ENCODE results near the gene DVL3.

The DVL3 gene

GRCh38 chr3:184168363-184169120, 13.4 kb downstream of the DVL3 start:
- Histone ChIP-seq H4K20me1 (ENCODE audit: low read depth, low read length) (no peaks in the 10 kb centered on the region), H3K4me2 (ENCODE audit: low read depth, low read length, poor library complexity, severe bottlenecking) (no peak overlapping the region), H3K27ac (ENCODE audit: low read depth, low read length) (no peak overlapping the region), H3K4me3 (ENCODE audit: insufficient read depth, low read length, poor library complexity, severe bottlenecking) (no peak overlapping the region), H3F3A (ENCODE audit: insufficient read depth) (no peaks in the 10 kb centered on the region), H3K9ac (ENCODE audit: low read length) (no peak overlapping the region), H3K79me2 (ENCODE audit: insufficient read depth, low read length) (no peaks in the 10 kb centered on the region), H2AFZ (ENCODE audit: low read depth, low read length, severe bottlenecking) (no peak overlapping the region), H3K36me3 (ENCODE audit: low read length) (no peaks in the 10 kb centered on the region), H3K9me3 (ENCODE audit: insufficient read depth, low read length) (no peaks in the 10 kb centered on the region), H3K27me3 (ENCODE audit: low read length) (no peaks in the 10 kb centered on the region), H3K9me2 (replicated peaks; ENCODE audit: insufficient read depth, low read length) (no peaks in the 10 kb centered on the region)
- no peak for TF ChIP-seq EZH2phosphoT487 (conservative IDR thresholded peaks at IDR 0.05; ENCODE audit: low read length)

GRCh38 chr3:184169896-184170875, 15.0 kb downstream of the DVL3 start:
- no peaks in the 10 kb centered on the region for H3K36me3 ChIP-seq (ENCODE audit: low read length)
- H3F3A ChIP-seq (ENCODE audit: insufficient read depth): 0 out of 2 replicates have a peak, but pooled peaks cover 6% of the 10 kb centered on the region

GRCh38 chr3:184171562-184171961, 16.4 kb downstream of the DVL3 start:
- no peak for TF ChIP-seq CTCF (IDR thresholded peaks at IDR 0.05; ENCODE audit: insufficient read depth, low read length, poor library complexity, severe bottlenecking)
- no peak for TF ChIP-seq EZH2phosphoT487 (conservative IDR thresholded peaks at IDR 0.05; ENCODE audit: low read length)
- H3K4me3 ChIP-seq (ENCODE audit: insufficient read depth, low read length, poor library complexity, severe bottlenecking): no peak overlapping the region
- no peaks in the 10 kb centered on the region for H3K9me3 ChIP-seq (ENCODE audit: insufficient read depth, low read length)
- H3K27ac ChIP-seq (ENCODE audit: low read depth, low read length): no peak overlapping the region
- no peak overlapping the region for H3K9ac ChIP-seq (ENCODE audit: low read length)
- no peak overlapping the region for H2AFZ ChIP-seq (ENCODE audit: low read depth, low read length, severe bottlenecking)
- H3F3A ChIP-seq (ENCODE audit: insufficient read depth): 0 out of 2 replicates have a peak, but pooled peaks cover 6% of the 10 kb centered on the region
- H3K4me2 ChIP-seq (ENCODE audit: low read depth, low read length, poor library complexity, severe bottlenecking): no peak overlapping the region
- no peaks in the 10 kb centered on the region for H4K20me1 ChIP-seq (ENCODE audit: low read depth, low read length)
- H3K9me2 ChIP-seq (replicated peaks; ENCODE audit: insufficient read depth, low read length): no peaks in the 10 kb centered on the region
- no peaks in the 10 kb centered on the region for H3K27me3 ChIP-seq (ENCODE audit: low read length)
- no peaks in the 10 kb centered on the region for H3K36me3 ChIP-seq (ENCODE audit: low read length)
- peaks cover 18% of the 10 kb centered on the region for H3K79me2 ChIP-seq (ENCODE audit: insufficient read depth, low read length)

More at GRCh38 chr3:184169896-184170875, 15.0 kb downstream of the DVL3 start:
- H3K4me3 ChIP-seq (ENCODE audit: insufficient read depth, low read length, poor library complexity, severe bottlenecking): no peak overlapping the region
- H3K4me2 ChIP-seq (ENCODE audit: low read depth, low read length, poor library complexity, severe bottlenecking): no peak overlapping the region
- no peaks in the 10 kb centered on the region for H3K9me3 ChIP-seq (ENCODE audit: insufficient read depth, low read length)
- no peaks in the 10 kb centered on the region for H4K20me1 ChIP-seq (ENCODE audit: low read depth, low read length)
- H3K27me3 ChIP-seq (ENCODE audit: low read length): no peaks in the 10 kb centered on the region
- no peak overlapping the region for H3K27ac ChIP-seq (ENCODE audit: low read depth, low read length)
- H3K9ac ChIP-seq (ENCODE audit: low read length): no peak overlapping the region
- H3K9me2 ChIP-seq (replicated peaks; ENCODE audit: insufficient read depth, low read length): no peaks in the 10 kb centered on the region
- no peak for TF ChIP-seq EZH2phosphoT487 (conservative IDR thresholded peaks at IDR 0.05; ENCODE audit: low read length)
- H3K79me2 ChIP-seq (ENCODE audit: insufficient read depth, low read length): peaks cover 5% of the 10 kb centered on the region
- no peak overlapping the region for H2AFZ ChIP-seq (ENCODE audit: low read depth, low read length, severe bottlenecking)

- Histone ChIP-seq H3K36me3 (ENCODE audit: low read length) (no peaks in the 10 kb centered on the region), H3K9me2 (replicated peaks; ENCODE audit: insufficient read depth, low read length) (no peaks in the 10 kb centered on the region), H3K27me3 (ENCODE audit: low read length) (no peaks in the 10 kb centered on the region), H3K27ac (ENCODE audit: low read depth, low read length) (no peak overlapping the region), H3K9ac (ENCODE audit: low read length) (no peak overlapping the region), H3K4me2 (ENCODE audit: low read depth, low read length, poor library complexity, severe bottlenecking) (no peak overlapping the region), H3K9me3 (ENCODE audit: insufficient read depth, low read length) (no peaks in the 10 kb centered on the region), H3K79me2 (ENCODE audit: insufficient read depth, low read length) (peaks cover 24% of the 10 kb centered on the region), H3F3A (ENCODE audit: insufficient read depth) (0 out of 2 replicates have a peak, but pooled peaks cover 6% of the 10 kb centered on the region), H4K20me1 (ENCODE audit: low read depth, low read length) (no peaks in the 10 kb centered on the region), H2AFZ (ENCODE audit: low read depth, low read length, severe bottlenecking) (no peak overlapping the region), H3K4me3 (ENCODE audit: insufficient read depth, low read length, poor library complexity, severe bottlenecking) (no peak overlapping the region)
- no peak for TF ChIP-seq EZH2phosphoT487 (conservative IDR thresholded peaks at IDR 0.05; ENCODE audit: low read length)
- TF ChIP-seq CTCF (IDR thresholded peaks at IDR 0.05; ENCODE audit: insufficient read depth, low read length, poor library complexity, severe bottlenecking): no peak
Observed at GRCh38 chr3:184172681-184173373, 17.6 kb downstream of the DVL3 start.

All from SU-DHL-6 (cell line).